Panc1 (cell line): Measurements from ENCODE around the gene APBB2.

Source experiments
- POLR2AphosphoS5 ChIP-seq: IDR thresholded peaks from 2 replicates; pipeline ENCODE4 v1.6.1; 2012; ENCODE audit warnings: mild to moderate bottlenecking, low read depth, low read length, moderate library complexity
- TF ChIP-seq, protein P1 (sequence below): fragments of 450-650 bp; IDR thresholded peaks from 2 replicates; pipeline ENCODE4 v1.5.1; 2017; ENCODE audit warnings: mild to moderate bottlenecking
- TF ChIP-seq, protein P2 (sequence below), 2 experiments: IDR thresholded peaks; 2 replicates each; pipeline ENCODE4 v1.6.1; 2011 to 2012; ENCODE audit warnings: low read depth in 2 of 2, control low read depth in 1 of 2, low read length in 1 of 2, mild to moderate bottlenecking in 1 of 2, moderate library complexity in 1 of 2; ENCODE audit not compliant: insufficient read depth in 1 of 2

- TF ChIP-seq, protein P1, sequence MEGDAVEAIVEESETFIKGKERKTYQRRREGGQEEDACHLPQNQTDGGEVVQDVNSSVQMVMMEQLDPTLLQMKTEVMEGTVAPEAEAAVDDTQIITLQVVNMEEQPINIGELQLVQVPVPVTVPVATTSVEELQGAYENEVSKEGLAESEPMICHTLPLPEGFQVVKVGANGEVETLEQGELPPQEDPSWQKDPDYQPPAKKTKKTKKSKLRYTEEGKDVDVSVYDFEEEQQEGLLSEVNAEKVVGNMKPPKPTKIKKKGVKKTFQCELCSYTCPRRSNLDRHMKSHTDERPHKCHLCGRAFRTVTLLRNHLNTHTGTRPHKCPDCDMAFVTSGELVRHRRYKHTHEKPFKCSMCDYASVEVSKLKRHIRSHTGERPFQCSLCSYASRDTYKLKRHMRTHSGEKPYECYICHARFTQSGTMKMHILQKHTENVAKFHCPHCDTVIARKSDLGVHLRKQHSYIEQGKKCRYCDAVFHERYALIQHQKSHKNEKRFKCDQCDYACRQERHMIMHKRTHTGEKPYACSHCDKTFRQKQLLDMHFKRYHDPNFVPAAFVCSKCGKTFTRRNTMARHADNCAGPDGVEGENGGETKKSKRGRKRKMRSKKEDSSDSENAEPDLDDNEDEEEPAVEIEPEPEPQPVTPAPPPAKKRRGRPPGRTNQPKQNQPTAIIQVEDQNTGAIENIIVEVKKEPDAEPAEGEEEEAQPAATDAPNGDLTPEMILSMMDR, result no peak
- TF ChIP-seq, protein P2, sequence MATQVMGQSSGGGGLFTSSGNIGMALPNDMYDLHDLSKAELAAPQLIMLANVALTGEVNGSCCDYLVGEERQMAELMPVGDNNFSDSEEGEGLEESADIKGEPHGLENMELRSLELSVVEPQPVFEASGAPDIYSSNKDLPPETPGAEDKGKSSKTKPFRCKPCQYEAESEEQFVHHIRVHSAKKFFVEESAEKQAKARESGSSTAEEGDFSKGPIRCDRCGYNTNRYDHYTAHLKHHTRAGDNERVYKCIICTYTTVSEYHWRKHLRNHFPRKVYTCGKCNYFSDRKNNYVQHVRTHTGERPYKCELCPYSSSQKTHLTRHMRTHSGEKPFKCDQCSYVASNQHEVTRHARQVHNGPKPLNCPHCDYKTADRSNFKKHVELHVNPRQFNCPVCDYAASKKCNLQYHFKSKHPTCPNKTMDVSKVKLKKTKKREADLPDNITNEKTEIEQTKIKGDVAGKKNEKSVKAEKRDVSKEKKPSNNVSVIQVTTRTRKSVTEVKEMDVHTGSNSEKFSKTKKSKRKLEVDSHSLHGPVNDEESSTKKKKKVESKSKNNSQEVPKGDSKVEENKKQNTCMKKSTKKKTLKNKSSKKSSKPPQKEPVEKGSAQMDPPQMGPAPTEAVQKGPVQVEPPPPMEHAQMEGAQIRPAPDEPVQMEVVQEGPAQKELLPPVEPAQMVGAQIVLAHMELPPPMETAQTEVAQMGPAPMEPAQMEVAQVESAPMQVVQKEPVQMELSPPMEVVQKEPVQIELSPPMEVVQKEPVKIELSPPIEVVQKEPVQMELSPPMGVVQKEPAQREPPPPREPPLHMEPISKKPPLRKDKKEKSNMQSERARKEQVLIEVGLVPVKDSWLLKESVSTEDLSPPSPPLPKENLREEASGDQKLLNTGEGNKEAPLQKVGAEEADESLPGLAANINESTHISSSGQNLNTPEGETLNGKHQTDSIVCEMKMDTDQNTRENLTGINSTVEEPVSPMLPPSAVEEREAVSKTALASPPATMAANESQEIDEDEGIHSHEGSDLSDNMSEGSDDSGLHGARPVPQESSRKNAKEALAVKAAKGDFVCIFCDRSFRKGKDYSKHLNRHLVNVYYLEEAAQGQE (IDR thresholded peaks at IDR 0.05; ENCODE audit: insufficient read depth in 1 of 2, low read depth in 2 of 2, low read length in 1 of 2), result no peak
- no peak for TF ChIP-seq POLR2AphosphoS5
Observed at GRCh38 chr4:41204400-41204978, 9.9 kb downstream of the APBB2 start.
